ENCODE results near the gene ZNF24. TPM values are rescaled to one million over a fixed set of nuclear protein-coding genes. Genes with fewer than 3 reads are reported as not detected.
A peak's percentile ranks its signal among the peaks of the same experiment; 100 is the strongest.

The ZNF24 gene
- total and polyA plus RNA-seq, 12 donors: 10.3 to 55.1 (median 47.6) TPM

DNA sequence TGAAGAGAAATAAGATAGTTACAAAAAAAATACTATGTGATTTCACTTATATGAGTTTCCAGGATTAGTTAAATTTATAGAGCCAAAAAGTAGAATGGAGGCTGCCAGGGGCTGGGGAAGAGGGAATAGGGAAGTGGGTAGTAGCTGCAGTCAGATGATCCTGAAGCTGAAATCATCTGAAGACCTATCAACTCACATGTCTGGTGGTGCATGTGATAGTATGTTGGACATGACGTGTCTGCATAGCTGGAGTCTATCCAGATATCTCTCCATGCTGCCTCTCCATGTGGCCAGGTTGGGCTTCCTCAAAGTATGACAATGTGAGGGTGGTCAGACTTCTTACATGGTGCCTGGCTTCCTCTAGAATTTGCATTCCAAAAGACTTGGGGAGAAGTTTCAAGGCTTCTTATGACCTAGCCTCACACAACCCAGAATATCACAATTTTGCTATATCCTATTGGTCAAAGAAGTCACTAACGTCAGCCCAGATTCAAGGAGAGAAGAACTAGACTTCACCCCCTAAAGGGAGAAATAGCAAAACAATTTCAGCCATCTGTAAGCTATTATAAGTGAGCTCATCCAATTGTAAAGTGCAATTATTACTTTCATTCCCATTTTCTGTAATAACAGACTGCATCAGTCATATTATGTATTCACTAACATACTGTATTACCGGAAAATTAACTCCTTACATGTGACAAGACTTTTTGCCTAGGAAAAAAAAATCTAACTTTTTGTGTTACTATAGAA, 46.9 kb upstream of the ZNF24 start:
- H3K36me3 ChIP-seq: no peaks in the 10 kb centered on the region
- 30 to 77% methylated on average over 3 of the region's 3 CpGs for WGBS, 2 donors
- H3K27me3 ChIP-seq: peaks cover 0 to 7% (median 0%) of the 10 kb centered on the region in 7 donors
- no peak overlapping the region for H3K4me3 ChIP-seq
- intact Hi-C loops (cut with DNase I): loop anchor here in 2 of 10 donors (10.0 kb wide), 2 partner anchors 344 to 574 kb away; no protein-coding TSS in a partner anchor
- H3K9me3 ChIP-seq: peaks cover 0 to 10% (median 0%) of the 10 kb centered on the region in 11 donors
- no peak overlapping the region for H3K27ac ChIP-seq
- TF ChIP-seq, protein P1, sequence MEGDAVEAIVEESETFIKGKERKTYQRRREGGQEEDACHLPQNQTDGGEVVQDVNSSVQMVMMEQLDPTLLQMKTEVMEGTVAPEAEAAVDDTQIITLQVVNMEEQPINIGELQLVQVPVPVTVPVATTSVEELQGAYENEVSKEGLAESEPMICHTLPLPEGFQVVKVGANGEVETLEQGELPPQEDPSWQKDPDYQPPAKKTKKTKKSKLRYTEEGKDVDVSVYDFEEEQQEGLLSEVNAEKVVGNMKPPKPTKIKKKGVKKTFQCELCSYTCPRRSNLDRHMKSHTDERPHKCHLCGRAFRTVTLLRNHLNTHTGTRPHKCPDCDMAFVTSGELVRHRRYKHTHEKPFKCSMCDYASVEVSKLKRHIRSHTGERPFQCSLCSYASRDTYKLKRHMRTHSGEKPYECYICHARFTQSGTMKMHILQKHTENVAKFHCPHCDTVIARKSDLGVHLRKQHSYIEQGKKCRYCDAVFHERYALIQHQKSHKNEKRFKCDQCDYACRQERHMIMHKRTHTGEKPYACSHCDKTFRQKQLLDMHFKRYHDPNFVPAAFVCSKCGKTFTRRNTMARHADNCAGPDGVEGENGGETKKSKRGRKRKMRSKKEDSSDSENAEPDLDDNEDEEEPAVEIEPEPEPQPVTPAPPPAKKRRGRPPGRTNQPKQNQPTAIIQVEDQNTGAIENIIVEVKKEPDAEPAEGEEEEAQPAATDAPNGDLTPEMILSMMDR (IDR thresholded peaks at IDR 0.05): no peak
- no peak for DNase-seq
- H3K4me1 ChIP-seq: peaks cover 0 to 10% (median 0%) of the 10 kb centered on the region in 9 donors
- no peak for ATAC-seq

DNA sequence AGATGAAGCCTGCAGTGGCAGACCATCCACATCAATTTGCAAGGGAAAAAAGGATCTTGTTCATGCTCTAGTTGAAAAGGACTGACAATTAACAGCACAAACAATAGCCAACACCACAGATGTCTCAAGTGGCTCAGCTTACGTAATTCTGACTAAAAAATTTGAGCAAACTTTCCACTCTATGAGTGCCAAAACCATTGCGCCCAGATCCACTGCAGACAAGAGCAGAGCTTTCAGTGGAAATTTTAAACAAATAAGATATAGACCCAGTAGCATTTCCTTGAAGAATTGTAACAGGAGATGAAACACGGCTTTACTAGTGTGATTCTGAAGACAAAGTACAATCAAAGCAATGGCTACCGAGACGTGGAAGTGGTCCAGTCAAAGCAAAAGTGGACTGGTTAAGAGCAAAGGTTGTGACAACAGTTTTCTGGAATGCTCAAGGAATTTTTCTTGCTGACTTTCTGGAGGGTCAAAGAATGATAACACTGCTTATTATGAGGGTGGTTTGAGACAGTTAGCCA, 44.9 kb upstream of the ZNF24 start:
- DNase-seq (peak in 1 of 2 donors; percentile 29), ATAC-seq (peak in 7 of 8 donors; percentile 63 to 81 (median 75))
- WGBS, 2 donors: 36 to 46% methylated on average over 5 of the region's 5 CpGs
- Histone ChIP-seq H3K27me3 (peaks cover 0 to 12% (median 0%) of the 10 kb centered on the region in 7 donors), H3K4me3 (peak overlapping the region in 2 of 10 donors; percentile 5 to 14), H3K27ac (peak overlapping the region in 6 of 10 donors; percentile 32 to 73 (median 48)), H3K4me1 (peaks cover 0 to 10% (median 0%) of the 10 kb centered on the region in 9 donors), H3K36me3 (no peaks in the 10 kb centered on the region), H3K9me3 (peaks cover 0 to 10% (median 0%) of the 10 kb centered on the region in 11 donors)
- TF ChIP-seq, protein P1 (IDR thresholded peaks at IDR 0.05): no peak
- intact Hi-C loops (cut with DNase I): loop anchor here in 8 of 10 donors (5.0 to 10.0 kb wide), 4 partner anchors 556 to 566 kb away; no protein-coding TSS in a partner anchor

DNA sequence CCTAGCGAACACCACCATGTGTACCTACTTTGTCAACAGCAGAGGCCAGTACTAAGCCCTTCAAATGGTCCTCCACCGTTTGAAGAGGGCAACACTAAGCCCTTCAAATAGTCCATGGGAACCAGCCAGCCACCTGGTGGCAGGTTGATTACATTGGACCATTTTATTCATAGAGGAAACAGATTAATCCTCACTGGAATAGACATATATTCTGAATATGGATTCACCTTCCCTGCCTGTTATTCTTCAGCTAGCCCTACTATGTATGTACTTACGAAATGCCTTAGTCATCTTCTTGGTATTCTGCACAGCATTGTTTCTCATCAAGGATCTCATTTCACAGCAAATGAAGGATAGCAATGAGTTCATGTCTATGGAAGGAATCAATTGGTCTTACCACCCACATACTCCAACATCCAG, 42.9 kb upstream of the ZNF24 start:
- Histone ChIP-seq H3K4me1 (peaks cover 0 to 10% (median 0%) of the 10 kb centered on the region in 9 donors), H3K9me3 (peaks cover 0 to 8% (median 0%) of the 10 kb centered on the region in 11 donors), H3K36me3 (no peaks in the 10 kb centered on the region), H3K4me3 (no peak overlapping the region), H3K27ac (no peak overlapping the region), H3K27me3 (peaks cover 0 to 12% (median 0%) of the 10 kb centered on the region in 7 donors)
- TF ChIP-seq, protein P1 (IDR thresholded peaks at IDR 0.05): no peak
- intact Hi-C loops (cut with DNase I): loop anchor here in 8 of 10 donors (5.0 to 10.0 kb wide), 4 partner anchors 558 to 568 kb away; no protein-coding TSS in a partner anchor
- 64 to 69% methylated on average over 3 of the region's 3 CpGs for WGBS, 2 donors
- DNase-seq (no peak), ATAC-seq (peak in 3 of 8 donors; percentile 12 to 17 (median 14))

DNA sequence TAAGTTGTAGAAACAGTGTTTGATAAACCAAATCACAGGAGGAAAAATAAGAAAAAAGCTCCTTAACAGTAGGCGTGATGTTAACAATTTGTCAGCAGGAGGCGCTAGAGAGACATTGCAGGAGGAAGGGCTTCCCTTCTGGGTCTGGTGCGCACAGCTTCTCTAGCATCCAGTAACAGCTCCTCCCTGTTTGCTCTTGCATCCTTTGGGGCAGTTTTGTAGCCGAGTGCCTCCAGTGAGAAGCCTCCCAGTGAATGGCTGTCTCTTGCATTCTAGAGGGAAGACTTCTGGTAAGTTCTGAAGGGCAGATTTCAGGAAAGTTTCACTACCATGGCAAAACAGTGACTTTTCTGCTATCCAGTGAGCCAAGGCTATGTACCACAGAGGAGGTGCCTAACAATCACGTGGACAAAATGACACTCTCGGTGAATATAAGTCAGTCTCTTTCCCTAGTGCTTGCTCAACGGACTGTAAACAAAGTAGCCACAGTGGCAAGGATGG, 42.4 kb upstream of the ZNF24 start:
- intact Hi-C loops (cut with DNase I): loop anchor here in 8 of 10 donors (5.0 to 10.0 kb wide), 4 partner anchors 558 to 568 kb away; no protein-coding TSS in a partner anchor
- Histone ChIP-seq H3K27me3 (peaks cover 0 to 12% (median 0%) of the 10 kb centered on the region in 7 donors), H3K36me3 (no peaks in the 10 kb centered on the region), H3K27ac (no peak overlapping the region), H3K4me3 (no peak overlapping the region), H3K4me1 (peaks cover 0 to 10% (median 0%) of the 10 kb centered on the region in 9 donors), H3K9me3 (peaks cover 0 to 9% (median 0%) of the 10 kb centered on the region in 11 donors)
- TF ChIP-seq, protein P1 (IDR thresholded peaks at IDR 0.05): peak; percentile 83 to 96 (median 91)
- DNase-seq (peak; percentile 14 to 72), ATAC-seq (peak; percentile 63 to 78 (median 74))
- WGBS, 2 donors: 22 to 24% methylated on average over 7 of the region's 7 CpGs

Measured in heart right ventricle (tissue), 16 donors.